Rectal smooth muscle tissue (tissue), 1 donor: Measurements from ENCODE around the gene EEF2K.

ENCODE experiments used
- H3K27ac ChIP-seq: one replicate; pipeline ENCODE4 v1.7.0; 2013; ENCODE audit warnings: low read depth, low read length, inconsistent platforms
- H3K27me3 ChIP-seq: one replicate; pipeline ENCODE4 v1.7.0; 2013; ENCODE audit warnings: low read length; ENCODE audit not compliant: control insufficient read depth, insufficient read depth
- H3K36me3 ChIP-seq: one replicate; pipeline ENCODE4 v1.7.0; 2013; ENCODE audit warnings: low read length; ENCODE audit not compliant: control insufficient read depth, insufficient read depth
- H3K4me1 ChIP-seq: one replicate; pipeline ENCODE4 v1.7.0; 2013; ENCODE audit warnings: low read length; ENCODE audit not compliant: control insufficient read depth, insufficient read depth
- H3K4me3 ChIP-seq: one replicate; pipeline ENCODE4 v1.7.0; 2013; ENCODE audit warnings: low read length
- H3K9ac ChIP-seq: one replicate; pipeline ENCODE4 v1.7.0; 2013; ENCODE audit warnings: low read length

Gene EEF2K

GRCh38 chr16:22311520-22311919 lies 105.4 kb downstream of the EEF2K start:
- Histone ChIP-seq H3K27me3 (no peaks in the 10 kb centered on the region), H3K27ac (no peak overlapping the region), H3K4me1 (no peaks in the 10 kb centered on the region), H3K36me3 (peaks cover 44% of the 10 kb centered on the region), H3K4me3 (no peak overlapping the region), H3K9ac (no peak overlapping the region)

GRCh38 chr16:22312897-22313781 lies 107.1 kb downstream of the EEF2K start:
- no peaks in the 10 kb centered on the region for H3K27me3 ChIP-seq
- H3K27ac ChIP-seq = no peak overlapping the region
- no peaks in the 10 kb centered on the region for H3K4me1 ChIP-seq
- H3K9ac ChIP-seq = no peak overlapping the region
- peaks cover 42% of the 10 kb centered on the region for H3K36me3 ChIP-seq
- H3K4me3 ChIP-seq = no peak overlapping the region

- Histone ChIP-seq H3K27ac (no peak overlapping the region), H3K4me3 (no peak overlapping the region), H3K9ac (no peak overlapping the region), H3K27me3 (no peaks in the 10 kb centered on the region), H3K36me3 (peaks cover 44% of the 10 kb centered on the region), H3K4me1 (no peaks in the 10 kb centered on the region)
Observed at GRCh38 chr16:22313876-22314470, 107.9 kb downstream of the EEF2K start.

- Histone ChIP-seq H3K4me3 (no peak overlapping the region), H3K27me3 (no peaks in the 10 kb centered on the region), H3K4me1 (no peaks in the 10 kb centered on the region), H3K27ac (no peak overlapping the region), H3K36me3 (peaks cover 39% of the 10 kb centered on the region), H3K9ac (no peak overlapping the region)
Observed at GRCh38 chr16:22314661-22315626, 108.9 kb downstream of the EEF2K start.

GRCh38 chr16:22315979-22316378 lies 109.9 kb downstream of the EEF2K start:
- Histone ChIP-seq H3K27ac (no peak overlapping the region), H3K9ac (no peak overlapping the region), H3K4me1 (no peaks in the 10 kb centered on the region), H3K36me3 (peaks cover 38% of the 10 kb centered on the region), H3K4me3 (no peak overlapping the region), H3K27me3 (no peaks in the 10 kb centered on the region)

- Histone ChIP-seq H3K27ac (no peak overlapping the region), H3K27me3 (no peaks in the 10 kb centered on the region), H3K4me1 (no peaks in the 10 kb centered on the region), H3K36me3 (peaks cover 38% of the 10 kb centered on the region), H3K4me3 (no peak overlapping the region), H3K9ac (no peak overlapping the region)
Observed at GRCh38 chr16:22316411-22316811, 110.3 kb downstream of the EEF2K start.

- H3K27me3 ChIP-seq = no peaks in the 10 kb centered on the region
- no peak overlapping the region for H3K4me3 ChIP-seq
- H3K27ac ChIP-seq = no peak overlapping the region
- no peak overlapping the region for H3K9ac ChIP-seq
- no peaks in the 10 kb centered on the region for H3K4me1 ChIP-seq
- H3K36me3 ChIP-seq = peaks cover 34% of the 10 kb centered on the region
Observed at GRCh38 chr16:22317001-22317530, 111.0 kb downstream of the EEF2K start.

- Histone ChIP-seq H3K4me3 (no peak overlapping the region), H3K9ac (no peak overlapping the region), H3K36me3 (peaks cover 34% of the 10 kb centered on the region), H3K4me1 (no peaks in the 10 kb centered on the region), H3K27ac (no peak overlapping the region), H3K27me3 (no peaks in the 10 kb centered on the region)
Observed at GRCh38 chr16:22317625-22318024, 111.5 kb downstream of the EEF2K start.

- Histone ChIP-seq H3K4me3 (no peak overlapping the region), H3K4me1 (no peaks in the 10 kb centered on the region), H3K36me3 (peaks cover 24% of the 10 kb centered on the region), H3K27ac (no peak overlapping the region), H3K27me3 (no peaks in the 10 kb centered on the region), H3K9ac (no peak overlapping the region)
Observed at GRCh38 chr16:22318690-22319358, 112.7 kb downstream of the EEF2K start.

- no peak overlapping the region for H3K9ac ChIP-seq
- H3K36me3 ChIP-seq = peaks cover 27% of the 10 kb centered on the region
- H3K4me1 ChIP-seq = no peaks in the 10 kb centered on the region
- H3K27ac ChIP-seq = no peak overlapping the region
- H3K4me3 ChIP-seq = no peak overlapping the region
- no peaks in the 10 kb centered on the region for H3K27me3 ChIP-seq
Observed at GRCh38 chr16:22320572-22321339, 114.7 kb downstream of the EEF2K start.

- no peaks in the 10 kb centered on the region for H3K27me3 ChIP-seq
- H3K9ac ChIP-seq = no peak overlapping the region
- no peak overlapping the region for H3K4me3 ChIP-seq
- no peak overlapping the region for H3K27ac ChIP-seq
- H3K36me3 ChIP-seq = peaks cover 24% of the 10 kb centered on the region
- no peaks in the 10 kb centered on the region for H3K4me1 ChIP-seq
Observed at GRCh38 chr16:22321340-22322001, 115.4 kb downstream of the EEF2K start.
